HCT116 (cell line): ENCODE data around the gene PDHA1. TPM values are rescaled to one million over a fixed set of nuclear protein-coding genes. Genes with fewer than 3 reads are reported as not detected.

Source experiments
- ATAC-seq: fragments of 200-7000 bp; cut with Tn5 transposase; 2 replicates; pipeline ENCODE4 v1.9.1; 2020; ENCODE audit warnings: mild to moderate bottlenecking, moderate library complexity
- BruUV-seq: library from RNA; stranded (reverse); fragments of 400-500 nt; replicated peaks from 2 replicates; lab custom pipeline; 2021; lab: Mats Ljungman, UMichigan
- CTCF ChIA-PET: fragments of 300-600 bp; sonication (Branson Sonifier 250); formaldehyde crosslinking; loops from one replicate; lab custom pipeline; 2021; ENCODE audit warnings: antibody characterized with exemption; lab: Charles Lee
- POLR2A ChIA-PET: fragments of 300-600, 350-600 bp; sonication (Branson Sonifier 250); formaldehyde crosslinking; loops from one replicate; lab custom pipeline; 2021; ENCODE audit warnings: antibody characterized with exemption; lab: Charles Lee
- RAD21 ChIA-PET, 2 experiments: fragments of 300-600 bp; sonication (Branson Sonifier 250); formaldehyde crosslinking; loops; one replicate each; lab custom pipeline; 2023; ENCODE audit warnings: low total read pairs in 2 of 2; ENCODE audit not compliant: uncharacterized antibody in 2 of 2, unreplicated experiment in 2 of 2, low non-redundant PET in 1 of 2; lab: Charles Lee
- DNase-seq: peaks from one replicate; pipeline ENCODE4 v3.0.0-alpha.2; 2010; ENCODE audit warnings: low read depth, low spot score
- H2AFZ ChIP-seq: fragments of 200-600 bp; shearing (Covaris generic), sonication (generic); 2 replicates; pipeline ENCODE4 v1.6.1; 2017; ENCODE audit warnings: low read depth, mixed run types, mixed read lengths, antibody characterized with exemption, low read length; ENCODE audit not compliant: poor library complexity, severe bottlenecking
- H3K27ac ChIP-seq: 2 replicates; pipeline ENCODE4 v1.5.1; 2012; ENCODE audit warnings: low read depth, low read length
- H3K27me3 ChIP-seq: fragments of 200-600 bp; sonication (generic); 2 replicates; pipeline ENCODE4 v1.6.1; 2016; ENCODE audit warnings: mixed run types, low read length, mixed read lengths; ENCODE audit not compliant: insufficient read depth
- H3K36me3 ChIP-seq, 2 experiments: fragments of 200-500 bp in 1 of 2; fragments of 200-600 bp in 1 of 2; sonication (Bioruptor generic) in 1 of 2; sonication (generic) in 1 of 2; 2 replicates each; pipeline versions ENCODE4 v1.5.1 to v1.6.1; 2014 to 2016; ENCODE audit warnings: low read length in 2 of 2, inconsistent platforms in 1 of 2, mixed read lengths in 1 of 2, mixed run types in 1 of 2; ENCODE audit not compliant: insufficient read depth in 2 of 2, control insufficient read depth in 1 of 2
- H3K4me1 ChIP-seq, 2 experiments: fragments of 200-600 bp in 1 of 2; sonication (generic) in 1 of 2; 2 replicates each; pipeline versions ENCODE4 v1.5.1 to v1.6.1; 2012 to 2017; ENCODE audit warnings: low read length in 2 of 2, inconsistent platforms in 1 of 2, mild to moderate bottlenecking in 1 of 2, mixed read lengths in 1 of 2, mixed run types in 1 of 2, moderate library complexity in 1 of 2; ENCODE audit not compliant: insufficient read depth in 2 of 2, control insufficient read depth in 1 of 2
- H3K4me2 ChIP-seq: fragments of 200-600 bp; sonication (generic); 2 replicates; pipeline ENCODE4 v1.6.1; 2017; ENCODE audit warnings: mixed run types, low read length, mixed read lengths
- H3K4me3 ChIP-seq, 2 experiments: fragments of 200-600 bp in 1 of 2; sonication (generic) in 1 of 2; replicated peaks in 1 of 2; 2 replicates each; pipeline ENCODE4 v1.5.1; 2011 to 2016; ENCODE audit warnings: low read length in 2 of 2, control low read depth in 1 of 2, low read depth in 1 of 2, mild to moderate bottlenecking in 1 of 2, mixed read lengths in 1 of 2, mixed run types in 1 of 2
- H3K79me2 ChIP-seq: fragments of 200-600 bp; sonication (generic); 2 replicates; pipeline ENCODE4 v1.6.1; 2017; ENCODE audit warnings: mild to moderate bottlenecking, mixed run types, low read length, moderate library complexity, mixed read lengths; ENCODE audit not compliant: insufficient read depth
- H3K9ac ChIP-seq: fragments of 200-600 bp; sonication (generic); 2 replicates; pipeline ENCODE4 v1.6.1; 2016; ENCODE audit warnings: low read length, mixed read lengths
- H3K9me2 ChIP-seq: fragments of 200-600 bp; sonication (generic), shearing (Covaris generic); 2 replicates; pipeline ENCODE4 v1.6.1; 2017; ENCODE audit warnings: mixed run types, mild to moderate bottlenecking, moderate library complexity; ENCODE audit not compliant: insufficient read depth
- H3K9me3 ChIP-seq, 2 experiments: fragments of 200-500 bp in 1 of 2; fragments of 200-600 bp in 1 of 2; sonication (Bioruptor generic) in 1 of 2; sonication (generic) in 1 of 2; 2 replicates each; pipeline ENCODE4 v1.6.1; 2014 to 2017; ENCODE audit warnings: low read length in 2 of 2, mixed read lengths in 2 of 2, inconsistent platforms in 1 of 2, low read depth in 1 of 2, mild to moderate bottlenecking in 1 of 2, mixed run types in 1 of 2, moderate library complexity in 1 of 2; ENCODE audit not compliant: control insufficient read depth in 1 of 2, insufficient read depth in 1 of 2
- H4K20me1 ChIP-seq: fragments of 200-600 bp; sonication (generic), shearing (Covaris generic); 2 replicates; pipeline ENCODE4 v1.6.1; 2017; ENCODE audit warnings: mixed run types, mild to moderate bottlenecking, moderate library complexity; ENCODE audit not compliant: insufficient read depth
- CBX3 ChIP-seq: IDR thresholded peaks from 2 replicates; pipeline ENCODE4 v1.6.1; 2012; ENCODE audit warnings: low read depth
- CTCF ChIP-seq, 3 experiments: fragments of 200-600 bp in 1 of 3; sonication (generic) in 1 of 3; IDR thresholded peaks in 2 of 3; conservative IDR thresholded peaks in 1 of 3; 2 replicates each; pipeline ENCODE4 v1.5.1; 2012 to 2017; ENCODE audit warnings: low read depth in 2 of 3, low read length in 2 of 3, antibody characterized with exemption in 1 of 3, borderline replicate concordance in 1 of 3, control low read depth in 1 of 3, mild to moderate bottlenecking in 1 of 3, mixed read lengths in 1 of 3, mixed run types in 1 of 3, moderate library complexity in 1 of 3; ENCODE audit not compliant: insufficient read depth in 1 of 3
- EGR1 ChIP-seq: IDR thresholded peaks from 2 replicates; pipeline ENCODE4 v1.6.1; 2012; ENCODE audit warnings: low read depth
- ELF1 ChIP-seq: IDR thresholded peaks from 2 replicates; pipeline ENCODE4 v1.6.1; 2012; ENCODE audit warnings: low read depth, borderline replicate concordance
- EZH2 ChIP-seq: fragments of 200-600 bp; sonication (generic); IDR thresholded peaks from 2 replicates; pipeline ENCODE4 v1.6.1; 2017; ENCODE audit warnings: antibody characterized with exemption, mixed run types
- EZH2phosphoT487 ChIP-seq: fragments of 200-600 bp; IDR thresholded peaks from 2 replicates; pipeline ENCODE4 v1.6.1; 2018; ENCODE audit warnings: antibody characterized with exemption, borderline replicate concordance
- FOSL1 ChIP-seq: IDR thresholded peaks from 2 replicates; pipeline ENCODE4 v1.6.1; 2012; ENCODE audit warnings: low read depth
- MAX ChIP-seq: IDR thresholded peaks from 2 replicates; pipeline ENCODE4 v1.6.1; 2012
- POLR2A ChIP-seq: IDR thresholded peaks from 2 replicates; pipeline ENCODE4 v1.7.0; 2011; ENCODE audit warnings: borderline replicate concordance; ENCODE audit not compliant: insufficient read depth, insufficient read length; ENCODE audit errors: extremely low read depth
- POLR2AphosphoS5 ChIP-seq: IDR thresholded peaks from 2 replicates; pipeline ENCODE4 v1.6.1; 2011; ENCODE audit warnings: mild to moderate bottlenecking, low read depth, low read length, moderate library complexity
- RAD21 ChIP-seq: IDR thresholded peaks from 2 replicates; pipeline ENCODE4 v1.6.1; 2012; ENCODE audit warnings: low read depth, mild to moderate bottlenecking
- REST ChIP-seq: IDR thresholded peaks from 2 replicates; pipeline ENCODE4 v1.6.1; 2012; ENCODE audit warnings: low read depth
- SIN3A ChIP-seq: IDR thresholded peaks from 2 replicates; pipeline ENCODE4 v1.6.1; 2012; ENCODE audit warnings: low read depth
- SP1 ChIP-seq: IDR thresholded peaks from 2 replicates; pipeline ENCODE4 v1.6.1; 2012; ENCODE audit warnings: low read depth
- SRF ChIP-seq: IDR thresholded peaks from 2 replicates; pipeline ENCODE4 v1.6.1; 2012; ENCODE audit warnings: low read depth
- TCF7L2 ChIP-seq: IDR thresholded peaks from 2 replicates; pipeline ENCODE4 v1.7.0; 2011; ENCODE audit warnings: borderline replicate concordance, inconsistent platforms; ENCODE audit not compliant: insufficient read depth, insufficient read length; ENCODE audit errors: extremely low read depth
- ZBTB33 ChIP-seq: IDR thresholded peaks from 2 replicates; pipeline ENCODE4 v1.6.1; 2011; ENCODE audit warnings: mild to moderate bottlenecking, low read length, moderate library complexity; ENCODE audit not compliant: insufficient replicate concordance; ENCODE audit errors: extremely low read depth
- ZNF274 ChIP-seq: fragments of 200-500 bp; sonication (Bioruptor generic); IDR thresholded peaks from 2 replicates; pipeline ENCODE4 v1.6.1; 2014; ENCODE audit warnings: mild to moderate bottlenecking, low read depth, low read length, inconsistent platforms
- intact Hi-C: fragments of 100-400 bp; cut with micrococcal nuclease; formaldehyde crosslinking; loops from 2 replicates; pipeline ENCODE4 v1.10.0; 2022
- total RNA-seq: library from RNA; stranded (reverse); gene quantifications from one replicate; pipeline ENCODE4 v1.2.1, GENCODE V29; 2021; ENCODE audit not compliant: unreplicated experiment

PDHA1 gene
- total RNA-seq, 1 experiment from 2014 or later: 195 TPM

GRCh38 chrX:19410259-19410658 is 66.5 kb downstream of the PDHA1 start:
- Histone ChIP-seq H3K9me2 (no peaks in the 10 kb centered on the region), H3K79me2 (no peaks in the 10 kb centered on the region), H3K4me3 (no peak overlapping the region), H3K27me3 (no peaks in the 10 kb centered on the region), H3K4me1 (no peaks in the 10 kb centered on the region), H4K20me1 (no peaks in the 10 kb centered on the region), H3K27ac (no peak overlapping the region), H3K9ac (no peak overlapping the region), H3K9me3 (no peaks in the 10 kb centered on the region), H2AFZ (no peak overlapping the region), H3K4me2 (no peak overlapping the region), H3K36me3 (no peaks in the 10 kb centered on the region)
- intact Hi-C loops: no loop called here
- CTCF ChIA-PET: no interaction called here
- POLR2A ChIA-PET: no interaction called here
- ATAC-seq (no peak), DNase-seq (no peak)
- BruUV-seq: no TSS peak
- RAD21 ChIA-PET: no interaction called here
- TF ChIP-seq ELF1: no peak
- TF ChIP-seq POLR2A: no peak
- TF ChIP-seq EZH2phosphoT487: no peak
- TF ChIP-seq POLR2AphosphoS5: no peak
- no peak for TF ChIP-seq CBX3
- no peak for TF ChIP-seq CTCF (IDR thresholded peaks at IDR 0.05 in 2 of 3, conservative IDR thresholded peaks at IDR 0.05 in 1 of 3; ENCODE audit: borderline replicate concordance in 1 of 3, insufficient read depth in 1 of 3, low read depth in 2 of 3, low read length in 2 of 3)
- TF ChIP-seq RAD21: no peak
- TF ChIP-seq EZH2: no peak
- TF ChIP-seq EGR1: no peak
- no peak for TF ChIP-seq SRF
- TF ChIP-seq ZBTB33: no peak
- TF ChIP-seq SIN3A: no peak
- no peak for TF ChIP-seq TCF7L2
- no peak for TF ChIP-seq SP1
- no peak for TF ChIP-seq FOSL1
- no peak for TF ChIP-seq REST
- no peak for TF ChIP-seq ZNF274
- TF ChIP-seq MAX: no peak
